GM12873 (cell line): ENCODE data around the gene SOS2.

Experiments used
- CTCF ChIP-seq: IDR thresholded peaks from 2 replicates; pipeline ENCODE4 v1.5.1; 2012; ENCODE audit warnings: low read depth, mild to moderate bottlenecking, moderate library complexity, low read length, control low read depth; ENCODE audit not compliant: insufficient read depth; ENCODE audit errors: missing control alignments

The SOS2 gene

GRCh38 chr14:50085570-50086320, 145.6 kb downstream of the SOS2 start:
- no peak for TF ChIP-seq CTCF

DNA sequence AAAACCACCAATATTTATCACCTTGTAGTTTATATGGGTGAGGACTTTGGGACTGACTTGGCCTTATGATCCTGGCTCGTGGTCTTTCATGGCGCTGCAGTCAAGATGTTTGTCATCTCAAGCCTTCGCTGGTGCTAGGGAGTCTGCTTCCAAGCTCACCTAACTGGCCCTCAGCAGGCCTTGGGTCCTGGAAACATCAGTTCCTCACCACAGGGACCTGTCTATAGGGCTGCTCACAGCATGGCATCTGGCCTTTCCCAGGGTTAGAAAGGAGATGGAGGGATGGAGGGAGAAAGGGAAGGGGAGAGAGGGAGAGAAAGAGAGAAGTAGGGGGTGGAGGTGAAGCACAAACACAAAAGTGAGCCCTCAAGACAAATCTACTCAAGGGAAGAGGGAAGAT, 146.7 kb downstream of the SOS2 start:
- no peak for TF ChIP-seq CTCF

- no peak for TF ChIP-seq CTCF
Observed at GRCh38 chr14:50083467-50084337, 147.7 kb downstream of the SOS2 start.

- TF ChIP-seq CTCF: no peak
Observed at GRCh38 chr14:50082784-50083466, 148.5 kb downstream of the SOS2 start.

DNA sequence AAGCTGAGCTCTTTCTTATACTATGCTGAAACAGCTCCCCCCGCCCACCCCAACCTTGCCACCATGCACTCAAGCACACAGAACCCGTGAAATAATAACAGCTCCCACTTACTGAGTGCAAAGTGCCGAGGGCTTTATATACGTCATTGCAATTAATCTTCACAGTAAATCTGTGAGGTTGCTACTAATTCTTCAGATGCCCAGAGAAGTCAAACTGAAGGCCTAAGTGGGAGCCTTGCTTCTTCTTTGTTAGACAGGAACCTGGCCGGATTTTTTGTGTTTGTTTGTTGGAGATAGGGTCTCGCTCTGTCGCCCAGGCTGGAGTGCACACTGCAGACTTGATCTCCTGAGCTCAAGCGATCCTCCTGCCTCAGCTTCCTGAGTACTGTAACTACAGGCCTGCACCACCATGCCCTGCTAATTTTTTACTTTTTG, 149.1 kb downstream of the SOS2 start:
- TF ChIP-seq CTCF: no peak

- TF ChIP-seq CTCF: no peak
Observed at GRCh38 chr14:50072395-50072794, 159.0 kb downstream of the SOS2 start.
